ENCODE measurements around the gene ITFG2. TPM values are rescaled to one million over a fixed set of nuclear protein-coding genes. Genes with fewer than 3 reads are reported as not detected.

Gene ITFG2
- total and polyA plus RNA-seq, 2 experiments from 2014 or later, result 20.9 to 23.5 TPM

- Histone ChIP-seq H2AFZ (no peak overlapping the region), H3K4me2 (no peak overlapping the region), H3K4me3 (no peak overlapping the region), H3K4me1 (ENCODE audit: insufficient read depth) (no peaks in the 10 kb centered on the region), H3K79me2 (no peaks in the 10 kb centered on the region), H3K36me3 (replicated peaks; ENCODE audit: insufficient read depth, low read depth) (no peaks in the 10 kb centered on the region), H3K27me3 (no peaks in the 10 kb centered on the region), H4K20me1 (ENCODE audit: insufficient read depth, poor library complexity, severe bottlenecking) (no peaks in the 10 kb centered on the region), H3K9me2 (replicated peaks; ENCODE audit: insufficient read depth) (no peaks in the 10 kb centered on the region), H3K27ac (no peak overlapping the region), H3K9me3 (ENCODE audit: low read depth) (no peaks in the 10 kb centered on the region)
- TF ChIP-seq EZH2phosphoT487 (IDR thresholded peaks at IDR 0.05; ENCODE audit: low read depth, severe bottlenecking, unreplicated experiment) (no peak), EZH2 (IDR thresholded peaks at IDR 0.05; ENCODE audit: borderline replicate concordance) (no peak)
- TF ChIP-seq, protein P1, sequence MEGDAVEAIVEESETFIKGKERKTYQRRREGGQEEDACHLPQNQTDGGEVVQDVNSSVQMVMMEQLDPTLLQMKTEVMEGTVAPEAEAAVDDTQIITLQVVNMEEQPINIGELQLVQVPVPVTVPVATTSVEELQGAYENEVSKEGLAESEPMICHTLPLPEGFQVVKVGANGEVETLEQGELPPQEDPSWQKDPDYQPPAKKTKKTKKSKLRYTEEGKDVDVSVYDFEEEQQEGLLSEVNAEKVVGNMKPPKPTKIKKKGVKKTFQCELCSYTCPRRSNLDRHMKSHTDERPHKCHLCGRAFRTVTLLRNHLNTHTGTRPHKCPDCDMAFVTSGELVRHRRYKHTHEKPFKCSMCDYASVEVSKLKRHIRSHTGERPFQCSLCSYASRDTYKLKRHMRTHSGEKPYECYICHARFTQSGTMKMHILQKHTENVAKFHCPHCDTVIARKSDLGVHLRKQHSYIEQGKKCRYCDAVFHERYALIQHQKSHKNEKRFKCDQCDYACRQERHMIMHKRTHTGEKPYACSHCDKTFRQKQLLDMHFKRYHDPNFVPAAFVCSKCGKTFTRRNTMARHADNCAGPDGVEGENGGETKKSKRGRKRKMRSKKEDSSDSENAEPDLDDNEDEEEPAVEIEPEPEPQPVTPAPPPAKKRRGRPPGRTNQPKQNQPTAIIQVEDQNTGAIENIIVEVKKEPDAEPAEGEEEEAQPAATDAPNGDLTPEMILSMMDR (IDR thresholded peaks at IDR 0.05; ENCODE audit: poor library complexity), result no peak
- WGBS (ENCODE audit: low lambda C conversion rate, missing lambda C conversion rate), result 95% methylated on average over 14 of the region's 14 CpGs
- no peak for DNase-seq (ENCODE audit: low spot score)
Observed at GRCh38 chr12:2826721-2827515, 14.4 kb downstream of the ITFG2 start.

DNA sequence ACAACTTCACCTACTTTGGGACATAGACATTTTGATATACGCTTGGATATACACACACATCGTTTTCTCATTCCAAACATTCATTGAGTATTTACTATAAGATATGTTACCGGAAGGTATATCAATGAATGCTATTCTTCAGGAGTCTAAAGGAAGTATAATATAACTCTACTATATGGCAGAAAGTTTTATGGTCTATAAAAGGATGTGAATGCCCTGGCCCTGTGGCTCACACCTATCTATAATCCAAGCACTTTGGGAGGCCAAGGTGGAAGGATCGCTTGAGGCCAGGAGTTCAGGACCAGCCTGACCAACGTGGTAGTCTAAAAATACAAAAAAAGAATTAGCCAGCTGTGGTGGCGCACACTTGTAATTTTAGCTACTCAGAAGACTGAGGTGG, 16.8 kb downstream of the ITFG2 start:
- H3K9me3 ChIP-seq (ENCODE audit: low read depth), result no peaks in the 10 kb centered on the region
- no peaks in the 10 kb centered on the region for H3K9me2 ChIP-seq (replicated peaks; ENCODE audit: insufficient read depth)
- no peak overlapping the region for H3K4me3 ChIP-seq
- no peaks in the 10 kb centered on the region for H3K4me1 ChIP-seq (ENCODE audit: insufficient read depth)
- H4K20me1 ChIP-seq (ENCODE audit: insufficient read depth, poor library complexity, severe bottlenecking), result no peaks in the 10 kb centered on the region
- H3K4me2 ChIP-seq, result no peak overlapping the region
- H3K27me3 ChIP-seq, result no peaks in the 10 kb centered on the region
- no peaks in the 10 kb centered on the region for H3K36me3 ChIP-seq (replicated peaks; ENCODE audit: insufficient read depth, low read depth)
- no peak for DNase-seq (ENCODE audit: low spot score)
- no peaks in the 10 kb centered on the region for H3K79me2 ChIP-seq
- no peak overlapping the region for H3K27ac ChIP-seq
- no peak overlapping the region for H2AFZ ChIP-seq
- WGBS (ENCODE audit: low lambda C conversion rate, missing lambda C conversion rate), result 97% methylated on average over 6 of the region's 6 CpGs
- TF ChIP-seq EZH2phosphoT487 (IDR thresholded peaks at IDR 0.05; ENCODE audit: low read depth, severe bottlenecking, unreplicated experiment) (no peak), EZH2 (IDR thresholded peaks at IDR 0.05; ENCODE audit: borderline replicate concordance) (no peak)
- TF ChIP-seq, protein P1 (IDR thresholded peaks at IDR 0.05; ENCODE audit: poor library complexity), result no peak

- H2AFZ ChIP-seq, result no peak overlapping the region
- DNase-seq (ENCODE audit: low spot score), result no peak
- H3K4me1 ChIP-seq (ENCODE audit: insufficient read depth), result peaks cover 8% of the 10 kb centered on the region
- H4K20me1 ChIP-seq (ENCODE audit: insufficient read depth, poor library complexity, severe bottlenecking), result no peaks in the 10 kb centered on the region
- no peaks in the 10 kb centered on the region for H3K36me3 ChIP-seq (replicated peaks; ENCODE audit: insufficient read depth, low read depth)
- H3K27me3 ChIP-seq, result no peaks in the 10 kb centered on the region
- no peak overlapping the region for H3K4me3 ChIP-seq
- no peaks in the 10 kb centered on the region for H3K9me2 ChIP-seq (replicated peaks; ENCODE audit: insufficient read depth)
- TF ChIP-seq EZH2 (IDR thresholded peaks at IDR 0.05; ENCODE audit: borderline replicate concordance) (no peak), EZH2phosphoT487 (IDR thresholded peaks at IDR 0.05; ENCODE audit: low read depth, severe bottlenecking, unreplicated experiment) (no peak)
- TF ChIP-seq, protein P1 (IDR thresholded peaks at IDR 0.05; ENCODE audit: poor library complexity), result no peak
- H3K27ac ChIP-seq, result no peak overlapping the region
- H3K9me3 ChIP-seq (ENCODE audit: low read depth), result no peaks in the 10 kb centered on the region
- H3K4me2 ChIP-seq, result no peak overlapping the region
- 85% methylated on average over 6 of the region's 6 CpGs for WGBS (ENCODE audit: low lambda C conversion rate, missing lambda C conversion rate)
- no peaks in the 10 kb centered on the region for H3K79me2 ChIP-seq
Observed at GRCh38 chr12:2832550-2833127, 20.2 kb downstream of the ITFG2 start.

Measured in hepatocyte (in vitro differentiated cells).